ENCODE results near the gene SMIM35.
"Not testable (repeated sequence)": the region's sequence is repeated elsewhere in the genome, so short reads cannot be mapped to it uniquely, and the experiment has no call there.

Gene SMIM35

DNA sequence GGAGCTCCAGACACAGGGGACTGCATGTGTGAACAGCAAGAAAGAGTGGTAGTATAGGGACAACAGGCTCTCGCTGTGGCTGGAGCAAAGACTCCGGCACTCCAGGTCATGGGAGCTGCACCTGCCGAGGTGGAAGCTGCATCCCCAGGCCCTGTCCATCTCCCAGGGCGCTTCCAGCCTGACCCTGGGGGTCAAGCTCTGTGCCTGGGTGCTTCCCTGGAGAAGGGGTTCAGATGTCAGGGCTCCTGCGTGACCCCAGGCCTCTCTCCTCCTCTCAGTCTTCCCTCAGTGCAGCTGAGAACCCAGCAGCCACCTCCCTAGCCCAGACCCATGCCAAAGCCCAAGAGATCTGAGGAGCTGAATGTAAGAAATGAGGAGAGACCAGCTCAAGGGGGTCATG, 6.5 kb downstream of the SMIM35 start:
- no peak for DNase-seq (ENCODE audit: low read depth)

DNA sequence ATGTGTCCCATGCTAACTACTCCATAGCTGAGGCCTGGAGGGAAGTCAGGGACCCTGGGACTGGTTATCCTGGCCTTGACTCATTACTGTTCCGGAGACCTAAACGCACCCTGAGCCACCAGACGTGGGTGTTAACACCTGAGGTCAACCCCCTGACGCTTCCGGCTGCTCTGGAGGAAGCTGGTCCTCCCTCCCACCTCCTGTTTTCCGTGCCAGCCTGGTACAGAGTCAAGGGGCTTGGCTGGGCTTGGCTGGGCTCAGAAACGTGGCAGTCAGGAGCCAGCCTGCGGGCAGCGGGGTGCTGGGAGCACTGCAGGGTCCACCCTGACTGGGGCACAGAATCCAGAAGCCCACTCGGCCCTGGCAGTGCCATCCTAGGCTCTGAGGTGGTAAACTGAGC, 7.3 kb downstream of the SMIM35 start:
- no peak for DNase-seq (ENCODE audit: low read depth)

DNA sequence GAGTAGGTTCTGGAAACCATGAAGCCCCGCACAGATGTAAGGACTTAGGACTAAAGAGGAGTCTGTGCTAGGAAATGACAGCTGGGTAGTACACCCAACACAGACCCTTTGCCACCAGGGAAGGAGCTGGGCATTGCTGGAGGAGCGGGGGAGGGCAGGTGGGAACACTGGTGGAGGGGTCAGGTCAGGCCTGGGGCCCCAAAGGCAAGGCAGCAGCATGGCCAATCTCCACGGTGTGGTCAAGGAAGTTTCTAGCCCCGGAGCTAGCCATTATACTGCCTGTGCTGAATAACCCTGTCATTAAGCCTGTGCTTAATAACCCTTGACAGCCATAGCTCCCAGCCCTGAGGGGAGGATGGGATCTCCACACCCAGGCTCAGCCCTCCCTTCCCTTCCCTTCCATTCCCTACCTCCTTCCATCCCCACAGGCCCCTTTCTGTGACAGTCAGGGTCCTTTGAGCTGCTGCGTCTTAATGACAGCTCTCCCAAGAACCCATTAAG, 7.8 kb downstream of the SMIM35 start:
- DNase-seq (ENCODE audit: low read depth): no peak

DNA sequence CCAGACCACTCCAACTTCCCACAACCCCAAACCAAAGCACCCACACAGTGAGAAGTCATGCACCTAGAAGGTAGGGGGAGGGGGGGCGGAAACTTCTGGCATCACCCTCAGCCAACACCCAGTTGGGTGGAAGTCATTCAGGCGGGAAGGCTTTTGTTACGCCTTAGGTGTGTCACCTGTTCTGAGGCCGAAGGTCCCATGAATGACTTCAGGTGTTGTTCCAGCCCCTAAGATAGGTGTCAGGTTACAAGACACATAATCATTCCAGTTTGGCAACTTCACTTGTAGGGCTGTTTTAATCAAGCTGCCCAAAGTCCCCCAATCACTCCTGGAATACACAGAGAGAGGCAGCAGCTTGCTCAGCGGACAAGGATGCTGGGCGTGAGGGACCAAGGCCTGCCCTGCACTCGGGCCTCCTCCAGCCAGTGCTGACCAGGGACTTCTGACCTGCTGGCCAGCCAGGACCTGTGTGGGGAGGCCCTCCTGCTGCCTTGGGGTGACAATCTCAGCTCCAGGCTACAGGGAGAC, 9.9 kb downstream of the SMIM35 start, which contains the start of gene TMPRSS4:
TSS of gene TMPRSS4 (plus strand) at position 325 of the 528 bp plus-strand sequence. CDS start 225 bp downstream, outside the sequence.
- DNase-seq (ENCODE audit: low read depth): no peak

DNA sequence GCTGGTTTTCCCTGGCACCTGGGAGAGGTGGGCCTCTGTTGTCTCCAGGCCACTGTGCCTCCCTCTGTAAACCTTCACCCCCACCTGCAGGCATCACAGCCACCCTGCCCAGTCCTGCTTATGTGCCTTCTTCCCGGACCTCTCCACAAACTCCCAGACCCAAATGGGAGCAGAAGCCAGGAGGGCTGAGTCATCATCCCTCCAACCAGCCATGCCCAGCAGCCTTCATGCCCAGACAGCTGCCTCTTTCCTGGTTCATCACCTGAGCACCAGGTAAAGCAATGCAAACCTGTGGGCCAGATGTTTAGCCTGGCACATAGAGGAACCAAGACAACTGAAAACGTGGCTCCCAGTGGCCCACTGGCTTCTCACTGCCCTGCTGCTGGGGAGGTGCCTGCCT, 12.0 kb downstream of the SMIM35 start:
- no peak for DNase-seq (ENCODE audit: low read depth)

DNA sequence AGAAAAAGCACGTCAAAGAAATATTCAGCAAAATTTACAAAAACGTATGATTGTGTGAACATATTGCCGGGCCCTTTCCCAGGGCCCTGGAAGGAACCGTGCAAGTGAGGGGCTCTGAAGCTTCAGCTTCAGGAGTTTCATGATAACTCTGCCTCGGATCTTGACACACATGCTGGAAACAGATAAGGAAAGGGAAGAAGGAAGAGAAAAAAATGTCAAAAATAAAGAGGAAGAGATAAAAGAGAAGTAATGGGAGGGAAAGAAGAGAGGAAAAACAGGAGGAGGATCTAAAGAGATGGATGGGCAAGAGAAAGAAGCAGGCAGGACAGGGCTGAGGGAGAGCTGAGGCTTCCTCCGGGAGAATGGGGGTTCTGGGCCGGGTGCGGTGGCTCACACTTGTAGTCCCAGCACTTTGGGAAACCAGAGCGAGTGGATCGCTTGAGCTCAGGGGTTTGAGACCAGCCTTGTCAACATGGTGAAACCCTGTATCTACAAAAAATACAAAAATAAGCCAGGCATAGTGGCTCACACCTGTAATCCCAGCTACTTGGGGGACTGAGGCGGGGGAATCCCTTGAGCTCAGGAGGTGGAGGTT, 12.6 kb downstream of the SMIM35 start:
- DNase-seq (ENCODE audit: low read depth): no peak

DNA sequence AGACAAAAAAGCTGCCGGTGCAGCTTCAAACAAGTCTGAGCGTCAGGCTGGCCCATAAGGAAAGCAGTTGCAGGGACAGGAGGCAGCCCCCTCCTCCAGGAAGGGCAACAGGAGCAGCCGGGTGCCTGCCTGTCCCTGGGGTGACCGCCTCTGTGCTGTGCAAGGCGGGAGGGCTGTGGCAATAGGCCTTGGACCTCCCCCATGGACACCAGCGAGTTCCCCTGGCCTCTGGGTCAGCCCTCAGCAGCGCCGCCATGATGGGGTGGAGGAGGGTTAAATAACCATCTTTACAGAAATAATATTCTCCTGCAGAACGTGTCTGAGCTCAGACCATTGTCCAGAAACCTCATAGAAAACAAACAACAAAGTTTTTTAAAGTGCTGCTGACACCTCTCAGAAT, 13.2 kb downstream of the SMIM35 start:
- DNase-seq (ENCODE audit: low read depth): no peak

DNA sequence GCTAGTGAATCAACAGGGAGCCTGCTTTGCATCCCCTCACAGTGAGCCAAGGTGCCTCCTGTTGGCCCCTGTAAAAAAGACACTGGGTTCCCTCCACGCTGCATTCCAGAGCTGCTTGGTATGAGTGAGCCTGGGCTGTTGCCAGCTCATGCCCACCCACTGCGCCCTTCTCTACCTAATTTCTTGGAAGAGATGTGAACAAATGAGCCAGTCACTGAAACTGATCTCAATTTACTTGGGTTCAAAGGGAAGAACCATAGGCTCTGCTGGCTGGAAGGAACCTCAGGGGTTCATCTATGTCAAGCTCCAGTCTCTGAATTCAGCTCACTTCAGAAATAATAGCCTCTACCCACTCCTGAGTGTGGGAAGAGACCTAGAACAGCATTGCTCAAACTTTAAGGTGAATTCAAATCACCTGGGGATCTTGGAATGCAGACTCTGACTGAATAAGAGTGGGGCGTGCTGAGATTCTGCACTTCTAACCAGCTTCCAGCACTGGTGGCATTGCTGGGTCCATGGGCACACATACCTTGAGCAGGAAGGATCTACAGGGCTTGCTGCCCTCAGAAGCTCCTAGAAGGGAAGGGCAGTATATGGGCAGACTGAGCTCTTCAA, 15.2 kb downstream of the SMIM35 start:
- no peak for DNase-seq (ENCODE audit: low read depth)

DNA sequence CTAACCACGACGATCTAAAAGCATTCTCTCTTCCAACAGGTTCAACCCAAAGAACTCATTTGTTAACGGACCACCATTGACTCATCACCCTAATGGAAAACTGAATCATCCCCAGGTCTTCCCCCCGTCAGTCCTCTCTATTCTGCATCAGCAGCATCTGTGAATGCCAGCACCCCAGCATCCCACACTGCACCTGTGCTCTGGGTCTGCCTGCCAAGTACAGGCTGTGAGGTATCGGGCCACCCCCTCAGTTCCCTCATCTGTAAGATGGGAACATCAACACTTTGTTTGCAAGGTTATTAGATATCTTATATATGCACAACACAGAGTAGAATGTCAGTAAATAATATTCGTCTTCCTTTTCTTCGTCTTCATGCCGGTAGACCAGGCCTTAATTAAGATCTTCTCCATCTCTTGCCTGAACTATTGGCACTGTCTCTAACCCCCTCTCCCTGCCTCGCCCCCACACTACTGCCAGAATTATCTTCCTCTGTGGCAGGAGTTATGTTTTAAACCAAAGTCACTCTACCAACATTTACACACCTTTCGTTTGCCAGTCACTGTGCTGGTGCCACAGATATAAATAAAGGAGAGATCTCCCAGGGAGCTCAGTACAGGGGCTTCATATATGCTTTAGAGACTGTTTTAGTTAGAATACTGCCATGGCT, 17.7 kb downstream of the SMIM35 start:
- DNase-seq (ENCODE audit: low read depth): no peak

DNA sequence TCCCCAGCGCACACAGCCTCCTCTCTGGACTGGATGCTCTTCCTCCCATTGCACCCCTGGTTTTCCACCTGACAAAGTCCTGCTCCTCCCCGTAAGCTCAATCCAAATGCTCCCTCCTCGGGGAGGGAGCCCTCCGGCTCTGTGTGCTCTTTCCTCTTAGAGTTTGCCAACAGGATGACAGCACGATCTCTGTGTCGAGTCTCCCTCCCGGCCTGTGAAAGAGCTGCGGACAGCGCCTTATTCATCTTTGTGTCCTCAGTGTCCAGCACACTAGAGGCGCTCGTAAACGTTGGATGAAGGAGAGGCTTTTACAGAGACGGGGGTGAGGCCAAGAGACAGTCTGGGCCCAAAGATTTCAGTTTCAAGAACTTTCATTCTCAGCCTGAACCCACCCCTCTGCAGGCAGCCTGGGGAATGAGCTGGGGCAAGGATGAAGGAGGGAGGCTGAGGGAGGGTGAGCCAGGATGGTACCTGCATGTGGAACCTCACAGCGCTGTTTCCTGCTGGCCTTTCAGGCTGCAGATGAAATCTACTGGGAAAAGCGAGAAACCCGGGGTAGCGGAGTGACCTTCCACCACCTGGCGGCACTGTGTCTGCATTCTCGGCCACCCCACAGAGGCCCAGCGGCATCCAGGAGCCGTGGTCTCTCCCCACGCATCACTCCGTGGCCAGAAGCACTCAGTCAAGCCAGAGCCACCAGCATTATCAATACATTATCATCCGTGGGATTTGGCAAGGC, 18.4 kb downstream of the SMIM35 start:
- no peak for DNase-seq (ENCODE audit: low read depth)

DNA sequence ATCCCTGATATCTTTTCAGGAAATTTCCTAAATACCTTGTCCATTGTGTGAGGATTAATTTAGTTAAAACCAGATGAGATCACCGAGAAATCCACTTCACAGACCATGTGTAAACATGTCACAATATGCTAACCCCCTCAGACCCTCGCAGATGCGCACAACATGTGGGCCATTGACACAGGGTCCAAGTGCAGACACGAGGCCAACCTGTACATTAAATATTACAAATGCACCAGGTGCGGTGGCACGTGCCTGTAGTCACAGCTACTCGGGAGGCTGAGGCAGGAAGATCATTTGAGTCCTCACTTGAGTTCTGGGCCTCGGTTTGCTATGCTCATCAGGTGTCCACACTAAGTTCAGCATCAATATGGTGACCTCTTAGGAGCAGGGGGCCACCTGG, 19.8 kb downstream of the SMIM35 start:
- no peak for DNase-seq (ENCODE audit: low read depth)

DNA sequence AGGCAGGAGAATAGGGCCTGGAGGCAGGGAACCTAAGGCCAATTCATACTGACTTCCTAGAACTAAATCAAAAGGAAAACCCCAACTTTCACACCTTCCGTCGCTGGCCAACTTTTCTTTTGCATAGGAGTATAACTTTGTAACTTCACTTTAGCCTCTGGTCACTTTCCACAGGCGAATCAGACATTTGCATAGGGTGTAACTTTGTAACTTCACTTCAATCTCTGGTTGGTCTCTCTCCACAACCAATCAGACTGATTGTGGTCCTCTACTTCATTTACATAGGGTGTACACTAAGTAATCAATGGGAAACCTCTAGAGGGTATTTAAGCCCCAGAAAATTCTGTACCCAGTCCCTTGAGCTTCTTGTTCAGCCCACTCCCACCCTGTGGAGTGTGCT, 21.4 kb downstream of the SMIM35 start:
- no peak for DNase-seq (ENCODE audit: low read depth)

DNA sequence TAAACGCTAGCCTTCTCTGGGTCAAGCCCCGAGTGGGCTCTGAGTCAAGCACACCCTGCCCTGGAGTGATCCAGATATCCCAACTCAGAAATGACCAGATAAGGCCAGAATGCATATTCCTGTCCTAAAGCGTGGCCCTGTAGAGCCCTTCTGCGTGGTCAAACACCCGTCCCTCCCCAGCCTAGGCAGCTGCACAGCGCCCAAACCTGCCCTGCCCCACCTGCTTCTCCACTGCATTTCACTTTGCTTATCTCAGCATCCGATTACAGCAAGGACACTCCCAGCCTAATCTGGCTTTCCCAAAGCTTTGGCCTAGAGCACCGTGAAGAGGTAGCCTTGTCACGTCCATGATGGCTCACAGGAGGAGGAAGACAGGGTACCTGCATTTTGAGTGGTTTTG, 21.8 kb downstream of the SMIM35 start:
- no peak for DNase-seq (ENCODE audit: low read depth)

DNA sequence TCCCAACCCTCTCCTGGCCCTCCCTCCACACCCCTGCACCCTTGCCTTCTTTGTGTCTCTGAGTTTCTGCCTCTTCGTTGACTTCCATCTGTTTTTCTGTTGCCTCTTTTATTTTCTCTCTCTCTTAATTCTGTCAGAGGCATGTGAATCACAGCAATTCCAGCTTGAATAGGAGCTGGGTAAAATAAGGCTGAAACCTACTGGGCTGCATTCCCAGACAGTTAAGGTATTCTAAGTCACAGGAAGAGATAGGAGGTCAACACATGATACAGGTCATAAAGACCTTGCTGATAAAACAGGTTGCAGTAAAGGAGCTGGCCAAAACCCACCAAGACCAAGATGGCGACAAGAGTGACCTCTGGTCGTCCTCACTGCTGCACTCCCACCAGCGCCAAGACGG, 24.1 kb downstream of the SMIM35 start:
- not testable (repeated sequence) for DNase-seq (ENCODE audit: low read depth)

DNA sequence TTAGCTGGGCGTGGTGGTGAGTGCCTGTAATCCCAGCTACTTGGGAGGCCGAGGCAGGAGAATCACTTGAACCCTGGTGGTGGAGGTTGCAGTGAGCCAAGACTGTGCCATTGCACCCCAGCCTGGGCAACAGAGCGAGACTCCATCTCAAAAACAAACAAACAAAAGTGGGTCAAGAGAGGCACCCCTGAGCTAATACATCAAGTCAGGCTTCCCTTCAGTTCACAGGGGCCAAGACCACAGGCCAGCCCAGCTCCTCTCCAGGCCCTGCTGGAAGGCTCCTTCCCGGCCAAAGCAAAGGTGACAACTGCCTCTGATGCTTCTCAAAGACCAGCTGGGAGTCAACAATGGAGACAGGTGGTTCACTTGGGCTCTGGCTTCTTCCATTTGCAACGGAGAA, 24.6 kb downstream of the SMIM35 start:
- not testable (repeated sequence) for DNase-seq (ENCODE audit: low read depth)

DNA sequence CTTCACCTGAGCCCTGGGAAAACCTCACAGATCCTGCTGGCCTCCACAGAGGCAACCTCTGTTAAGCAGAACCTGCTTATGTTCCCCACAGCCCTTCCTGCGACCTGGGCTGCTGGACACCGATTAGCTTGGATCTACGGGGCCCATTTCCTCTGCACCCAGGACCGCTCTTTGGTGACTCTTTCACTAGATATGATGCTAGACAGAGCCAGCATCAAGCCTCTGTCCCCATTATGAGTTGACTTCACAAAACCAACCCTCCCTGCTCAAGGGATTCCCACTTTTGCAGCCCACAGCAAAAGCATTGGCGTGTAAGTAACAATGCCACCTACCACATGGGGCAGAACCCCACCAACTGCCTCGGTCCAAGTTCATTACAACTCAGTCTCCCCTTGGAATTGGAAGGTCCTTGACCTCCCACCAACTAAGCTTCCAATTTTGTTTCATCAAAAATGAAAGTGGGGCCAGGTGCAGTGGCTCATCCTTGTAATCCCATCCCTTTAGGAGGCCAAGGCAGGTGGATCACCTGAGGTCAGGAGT, 25.1 kb downstream of the SMIM35 start:
- no peak for DNase-seq (ENCODE audit: low read depth)

DNA sequence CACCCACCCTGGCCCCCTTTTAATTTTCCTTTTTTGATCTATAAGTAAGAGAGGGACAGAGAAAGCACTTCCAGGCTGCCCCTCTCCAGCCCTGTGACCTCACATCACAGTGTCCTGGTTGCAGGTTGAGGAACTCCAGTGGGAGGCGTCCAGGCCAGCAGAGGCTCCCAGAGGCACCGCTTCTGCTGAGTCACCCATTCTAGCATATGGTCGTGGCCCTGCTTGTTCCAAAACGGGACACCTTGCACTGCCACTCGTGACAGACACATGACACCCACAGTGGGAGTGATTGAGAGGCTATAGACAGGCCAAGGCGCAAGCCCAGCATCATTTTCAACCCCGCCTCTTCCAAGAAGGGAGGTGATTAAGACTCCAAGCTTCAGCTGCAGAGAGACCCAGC, 25.9 kb downstream of the SMIM35 start:
- no peak for DNase-seq (ENCODE audit: low read depth)

DNA sequence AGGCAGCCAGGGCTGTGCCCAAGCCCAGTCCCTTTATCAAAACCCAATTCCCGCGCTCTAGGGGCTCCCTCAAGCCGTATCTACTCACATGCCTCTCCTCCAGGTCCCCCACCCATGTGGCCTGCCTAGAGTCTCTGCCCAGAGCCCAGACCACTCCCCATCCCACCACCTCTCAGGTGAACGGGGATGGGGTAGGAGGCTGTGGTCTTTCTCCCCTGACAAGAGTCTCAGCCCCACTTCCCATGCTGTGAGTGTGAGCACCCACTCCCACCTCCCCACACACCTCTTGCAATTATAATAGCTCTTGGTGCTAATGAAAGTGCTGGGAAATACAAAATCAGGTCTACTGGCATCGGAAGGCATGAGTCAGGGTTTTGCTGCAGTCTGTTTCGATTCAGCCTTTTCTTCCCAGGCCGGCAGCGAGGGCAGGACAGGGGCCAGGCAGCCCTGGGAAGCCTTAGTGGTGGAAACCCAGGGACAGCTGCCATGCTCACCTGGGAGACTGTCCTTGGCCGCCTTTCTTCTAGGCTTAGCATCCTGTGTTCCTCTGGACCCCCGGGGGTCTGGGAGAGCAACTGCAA, 26.6 kb downstream of the SMIM35 start:
- no peak for DNase-seq (ENCODE audit: low read depth)

DNA sequence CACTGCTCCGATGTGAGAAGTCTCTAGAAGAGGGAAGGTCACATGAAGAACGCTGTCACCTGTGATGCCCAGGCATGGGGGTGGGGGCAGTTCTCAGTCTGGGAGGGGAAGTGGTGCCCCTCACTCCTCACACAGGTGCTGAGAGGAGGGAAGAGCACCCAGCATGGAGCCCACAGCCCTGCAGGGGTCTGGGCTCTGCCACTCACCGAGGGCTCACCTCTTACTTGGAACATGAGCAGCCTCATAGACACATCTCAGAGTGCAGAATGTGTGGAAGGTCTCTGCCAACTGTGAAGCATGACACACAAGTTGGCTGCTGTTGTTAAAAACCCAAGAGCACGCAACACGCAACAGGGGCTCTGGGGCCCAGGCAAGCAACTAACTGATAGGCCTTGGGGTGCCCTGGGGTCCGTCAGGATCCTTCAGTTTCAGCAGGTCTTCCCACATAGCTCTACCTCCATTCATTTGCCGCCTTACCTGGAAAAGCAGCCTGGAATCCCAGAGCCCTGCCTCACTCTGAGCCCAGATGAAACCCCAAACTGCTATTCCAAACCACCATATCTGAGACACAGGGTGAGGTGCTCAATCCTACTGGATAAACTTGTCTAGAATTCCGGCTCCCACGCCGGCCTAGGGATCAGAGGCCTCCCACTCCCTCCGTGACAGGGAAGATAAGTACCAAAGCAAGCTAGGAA, 27.4 kb downstream of the SMIM35 start:
- no peak for DNase-seq (ENCODE audit: low read depth)

DNA sequence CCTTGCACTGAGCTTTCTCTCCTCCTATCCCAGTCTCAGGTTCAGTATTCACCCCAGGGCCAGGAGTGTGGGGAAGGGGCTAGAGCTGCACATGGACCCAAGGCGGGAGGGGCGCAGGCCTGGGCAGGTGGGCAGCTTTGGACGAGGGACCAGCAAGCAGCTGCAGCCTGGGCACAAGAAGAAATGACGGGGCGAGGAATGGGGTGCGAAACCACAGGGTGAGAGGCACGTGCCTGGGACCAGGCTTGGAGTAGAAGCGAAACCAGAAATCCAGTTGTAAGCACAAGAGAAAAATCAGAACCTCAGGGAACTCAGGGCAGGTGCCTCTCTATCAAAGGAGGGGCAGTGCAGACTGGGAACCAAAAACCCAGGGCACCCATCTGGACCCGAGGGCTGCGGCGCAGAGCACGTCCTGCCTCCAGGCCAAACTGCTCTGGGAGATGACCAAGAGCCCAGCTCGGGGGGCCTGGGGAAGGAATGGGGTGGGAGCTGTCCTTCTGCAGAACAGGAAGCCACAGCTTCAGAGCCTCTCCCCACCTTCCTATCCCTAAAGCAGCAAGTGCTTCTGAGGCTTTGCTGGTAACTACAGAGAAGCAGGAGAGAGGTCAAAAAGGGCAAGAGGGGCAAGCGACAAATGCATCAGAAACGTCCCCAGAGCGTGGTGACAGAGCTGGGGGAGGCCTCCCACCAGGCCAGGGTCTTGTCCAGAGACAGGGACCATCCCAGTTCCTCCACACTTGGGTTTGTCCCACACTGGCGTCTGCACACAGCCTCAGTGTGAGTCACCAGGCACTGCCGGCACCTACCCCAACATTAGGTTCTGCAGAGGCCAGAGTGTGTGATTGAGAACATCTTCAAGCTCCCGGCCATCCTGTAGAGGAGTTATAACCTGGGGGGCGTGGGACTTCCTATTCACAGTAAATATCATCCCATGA, 28.2 kb downstream of the SMIM35 start:
- DNase-seq (ENCODE audit: low read depth): no peak
